Stomach (tissue), 4 donors: ENCODE results near the gene ANAPC4.

Source experiments
- POLR2A ChIP-seq, 4 donors: fragments of 450-650 bp; IDR thresholded peaks; one replicate each; pipeline ENCODE4 v1.6.1; 2016; ENCODE audit warnings: antibody characterized with exemption in 4 of 4, control low read depth in 2 of 4, mild to moderate bottlenecking in 1 of 4, moderate library complexity in 1 of 4
- TF ChIP-seq, protein P1 (sequence below), 7 experiments: fragments of 450-650 bp in 4 of 7; fragments of 200-600 bp in 3 of 7; sonication (generic) in 3 of 7; IDR thresholded peaks; one replicate each; pipeline ENCODE4 v1.5.1; 2016 to 2019; ENCODE audit warnings: antibody characterized with exemption in 7 of 7, control low read depth in 2 of 7, mild to moderate bottlenecking in 1 of 7

DNA sequence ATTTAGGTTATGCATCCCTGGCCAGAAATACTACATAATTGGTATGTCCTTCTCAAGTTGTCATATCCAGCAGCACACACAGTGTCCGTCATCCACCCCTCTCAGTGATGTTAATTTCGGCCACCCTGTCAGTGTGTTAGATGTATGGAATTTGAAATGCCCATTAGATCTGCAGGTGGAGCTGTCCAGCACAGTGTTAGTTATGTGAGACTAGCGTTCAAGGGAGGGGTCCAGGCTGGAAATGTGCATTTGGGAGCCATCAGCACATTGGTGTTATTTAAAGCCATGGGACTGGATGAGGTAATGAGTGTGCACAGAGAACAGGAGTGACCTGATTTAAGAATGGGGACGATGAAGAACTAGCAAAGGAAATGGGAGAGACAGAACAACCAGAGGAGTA is 22.4 kb downstream of the ANAPC4 start:
- TF ChIP-seq, protein P1, sequence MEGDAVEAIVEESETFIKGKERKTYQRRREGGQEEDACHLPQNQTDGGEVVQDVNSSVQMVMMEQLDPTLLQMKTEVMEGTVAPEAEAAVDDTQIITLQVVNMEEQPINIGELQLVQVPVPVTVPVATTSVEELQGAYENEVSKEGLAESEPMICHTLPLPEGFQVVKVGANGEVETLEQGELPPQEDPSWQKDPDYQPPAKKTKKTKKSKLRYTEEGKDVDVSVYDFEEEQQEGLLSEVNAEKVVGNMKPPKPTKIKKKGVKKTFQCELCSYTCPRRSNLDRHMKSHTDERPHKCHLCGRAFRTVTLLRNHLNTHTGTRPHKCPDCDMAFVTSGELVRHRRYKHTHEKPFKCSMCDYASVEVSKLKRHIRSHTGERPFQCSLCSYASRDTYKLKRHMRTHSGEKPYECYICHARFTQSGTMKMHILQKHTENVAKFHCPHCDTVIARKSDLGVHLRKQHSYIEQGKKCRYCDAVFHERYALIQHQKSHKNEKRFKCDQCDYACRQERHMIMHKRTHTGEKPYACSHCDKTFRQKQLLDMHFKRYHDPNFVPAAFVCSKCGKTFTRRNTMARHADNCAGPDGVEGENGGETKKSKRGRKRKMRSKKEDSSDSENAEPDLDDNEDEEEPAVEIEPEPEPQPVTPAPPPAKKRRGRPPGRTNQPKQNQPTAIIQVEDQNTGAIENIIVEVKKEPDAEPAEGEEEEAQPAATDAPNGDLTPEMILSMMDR (IDR thresholded peaks at IDR 0.05): no peak
- TF ChIP-seq POLR2A (IDR thresholded peaks at IDR 0.05): no peak
